NCI-H345 treated with DMSO at 0.1 percent for 48 hours (cell line): ENCODE measurements around the gene TFCP2L1.
A peak's percentile ranks its signal among the peaks of the same experiment; 100 is the strongest.
"Not testable (repeated sequence)": the region's sequence is repeated elsewhere in the genome, so short reads cannot be mapped to it uniquely, and the experiment has no call there.

Source experiments
- DNase-seq: peaks from one replicate; lab custom pipeline; 2025; ENCODE audit not compliant: unreplicated experiment; lab: John Stamatoyannopoulos, UW

The TFCP2L1 gene

DNA sequence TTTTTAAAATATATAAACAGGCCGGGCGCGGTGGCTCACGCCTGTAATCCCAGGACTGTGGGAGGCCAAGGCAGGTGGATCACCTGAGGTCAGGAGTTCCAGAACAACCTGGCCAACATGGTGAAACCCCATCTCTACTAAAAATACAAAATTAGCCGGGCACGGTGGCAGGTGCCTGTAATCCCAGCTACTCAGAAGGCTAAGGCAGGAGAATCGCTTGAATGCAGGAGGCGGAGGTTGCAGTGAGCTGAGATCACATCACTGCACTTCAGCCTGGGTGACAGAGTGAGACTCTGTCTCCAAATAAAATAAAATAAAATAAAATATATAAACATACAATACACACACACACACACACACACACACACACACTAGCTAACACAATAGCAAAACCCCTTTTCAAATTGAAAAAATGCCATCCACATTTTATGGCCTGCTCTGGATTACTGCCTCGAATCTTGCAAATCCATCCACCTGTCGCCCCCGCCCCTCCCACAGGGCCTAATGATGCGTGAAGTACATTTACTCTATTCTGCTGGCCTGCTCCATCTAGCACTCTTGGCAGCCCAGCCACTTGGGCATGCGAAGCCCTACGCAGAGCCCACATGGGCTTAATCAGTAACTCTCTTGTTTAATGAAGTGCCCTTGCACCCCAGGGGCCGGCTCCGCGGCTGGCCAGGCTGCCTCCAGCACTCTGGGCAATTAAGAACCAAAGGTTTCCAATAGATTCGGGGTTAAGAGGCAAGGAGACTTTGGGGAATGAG is 57.4 kb downstream of the TFCP2L1 start:
- DNase-seq = peak; percentile 92

DNA sequence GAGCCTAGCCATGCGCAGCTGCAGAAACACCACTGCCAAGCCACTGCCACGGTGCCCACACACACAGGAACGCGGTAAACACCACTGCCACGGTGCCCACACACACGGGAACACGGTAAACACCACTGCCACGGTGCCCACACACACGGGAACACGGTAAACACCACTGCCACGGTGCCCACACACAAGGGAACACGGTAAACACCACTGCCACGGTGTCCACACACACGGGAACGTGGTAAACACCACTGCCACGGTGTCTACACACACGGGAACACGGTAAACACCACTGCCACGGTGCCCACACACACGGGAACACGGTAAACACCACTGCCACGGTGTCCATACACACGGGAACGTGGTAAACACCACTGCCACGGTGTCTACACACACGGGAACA is 59.3 kb downstream of the TFCP2L1 start:
- not testable (repeated sequence) for DNase-seq

- no peak for DNase-seq
Measured at GRCh38 chr2:121220995-121221394, 64.0 kb downstream of the TFCP2L1 start.

DNA sequence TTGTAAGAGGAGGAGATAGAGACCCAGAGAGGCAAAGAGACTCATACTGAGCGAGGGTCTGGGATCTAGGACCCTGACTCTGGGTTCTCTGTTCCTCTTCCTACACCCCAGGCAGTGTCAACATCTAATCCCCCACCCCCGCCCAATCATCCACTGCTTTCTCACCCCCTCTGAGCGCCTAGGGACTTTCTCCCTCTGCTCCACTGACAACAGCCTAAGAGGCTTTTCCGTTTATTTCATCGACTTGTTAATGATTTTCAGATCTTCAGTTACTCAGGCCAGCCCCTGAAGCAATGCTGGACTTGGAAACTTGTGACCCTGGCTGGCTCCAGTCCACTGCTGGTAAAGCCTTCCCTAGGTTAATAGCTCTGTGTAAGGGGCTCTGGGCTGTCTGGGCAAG is 65.1 kb downstream of the TFCP2L1 start:
- no peak for DNase-seq

DNA sequence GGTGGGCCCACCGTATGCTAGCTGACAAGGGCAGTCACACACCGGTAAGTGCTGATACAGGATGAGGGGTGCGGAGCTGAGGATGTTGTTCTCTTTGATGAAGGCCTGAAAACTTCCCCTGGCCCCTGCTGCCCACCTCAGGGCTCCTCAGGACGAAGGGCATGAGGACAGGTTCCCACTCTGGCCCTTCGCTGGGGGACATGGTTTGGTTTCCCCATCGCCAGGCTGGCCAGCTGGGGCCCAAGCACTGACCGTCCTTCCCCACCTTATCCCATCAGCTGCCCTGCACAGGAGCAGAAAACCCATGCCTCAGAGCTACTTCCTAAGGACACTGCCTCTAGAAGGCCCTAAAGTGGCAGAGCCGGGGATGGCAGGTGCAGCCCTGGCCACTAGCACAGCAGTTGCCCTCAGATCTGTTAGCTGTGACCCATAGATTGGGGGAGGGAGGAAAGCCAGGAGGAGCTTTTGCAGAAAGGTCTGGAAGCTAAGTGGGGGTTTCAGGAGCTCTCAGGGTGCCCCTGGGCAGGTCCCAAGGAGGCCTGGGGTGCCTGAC is 66.5 kb downstream of the TFCP2L1 start:
- DNase-seq = no peak

DNA sequence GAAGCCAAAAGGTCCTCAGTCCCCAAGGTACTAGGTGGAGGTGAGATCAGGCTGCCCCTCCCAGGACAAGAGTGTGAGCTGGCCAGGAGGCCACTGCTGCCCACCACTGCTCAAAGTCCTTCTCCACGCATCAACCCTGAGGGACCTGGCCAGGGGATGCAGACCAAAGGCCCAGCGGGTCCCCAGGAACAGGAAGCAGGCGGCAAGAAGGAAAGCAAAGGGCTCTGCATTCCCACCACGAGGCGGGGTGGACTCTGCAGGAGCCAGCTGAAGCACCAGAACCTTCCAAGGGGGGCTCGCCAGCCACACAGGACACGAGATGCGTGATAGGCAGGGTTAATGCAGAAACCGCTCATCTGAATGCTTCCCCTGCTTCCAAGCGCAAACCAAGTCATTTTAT is 67.4 kb downstream of the TFCP2L1 start:
- DNase-seq = no peak

- DNase-seq = no peak
Measured at GRCh38 chr2:121214296-121214695, 70.7 kb downstream of the TFCP2L1 start.

DNA sequence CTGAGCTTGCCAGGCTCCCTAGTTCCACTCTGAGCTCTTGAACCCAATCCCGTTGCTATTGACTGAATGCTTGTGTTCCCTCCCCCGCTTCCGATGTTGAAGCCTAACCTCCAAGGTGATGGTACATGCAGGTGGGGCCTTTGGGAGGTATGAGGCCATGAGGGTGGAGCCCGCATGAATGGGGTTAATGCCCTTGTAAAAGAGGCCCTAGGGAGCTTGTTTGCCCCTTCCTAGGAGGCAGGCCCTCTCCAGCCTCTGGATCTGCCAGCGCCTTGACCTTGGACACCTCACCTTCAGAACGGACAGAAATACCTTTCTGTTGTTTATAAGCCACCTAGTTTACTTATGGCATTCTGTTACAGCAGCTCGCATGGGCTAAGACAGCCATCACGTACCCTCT is 71.6 kb downstream of the TFCP2L1 start:
- no peak for DNase-seq

DNA sequence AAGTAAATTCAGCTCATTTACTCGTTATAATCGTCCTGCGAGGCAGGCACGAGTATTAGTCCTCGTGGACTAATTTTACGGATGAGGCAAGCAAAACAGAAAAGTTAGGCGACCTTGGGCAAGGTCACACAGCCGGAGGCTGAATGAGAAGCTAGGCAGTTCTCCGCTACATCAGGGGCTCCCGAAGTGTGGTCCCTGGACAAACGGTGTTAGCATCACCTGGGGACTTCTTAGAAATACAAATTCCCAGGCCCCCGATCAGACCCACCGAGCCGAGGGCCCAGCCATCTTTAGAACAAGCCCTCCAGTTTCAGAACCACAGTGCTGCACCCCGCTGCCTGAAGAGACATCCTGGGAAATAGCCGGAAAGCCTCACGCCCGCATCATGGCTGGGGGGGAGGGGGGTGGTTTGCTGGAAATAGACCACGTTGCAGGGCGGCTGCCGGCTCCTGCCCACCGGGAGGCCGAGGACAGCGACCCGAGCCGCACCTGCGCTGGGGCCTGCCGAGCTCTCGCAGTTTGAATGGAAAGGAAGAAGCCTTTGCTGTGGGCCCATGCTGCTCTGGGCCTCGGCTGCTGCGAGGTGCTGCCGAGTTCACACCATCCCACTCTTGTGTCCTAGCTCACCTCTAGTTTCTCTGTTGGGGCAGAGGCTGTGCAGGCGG is 72.2 kb downstream of the TFCP2L1 start:
- DNase-seq = no peak

- no peak for DNase-seq
Measured at GRCh38 chr2:121211689-121212151, 73.3 kb downstream of the TFCP2L1 start.

- no peak for DNase-seq
Measured at GRCh38 chr2:121211251-121211650, 73.8 kb downstream of the TFCP2L1 start.

- DNase-seq = no peak
Measured at GRCh38 chr2:121210691-121211090, 74.3 kb downstream of the TFCP2L1 start.

GRCh38 chr2:121209014-121209610 is 75.9 kb downstream of the TFCP2L1 start:
- no peak for DNase-seq

DNA sequence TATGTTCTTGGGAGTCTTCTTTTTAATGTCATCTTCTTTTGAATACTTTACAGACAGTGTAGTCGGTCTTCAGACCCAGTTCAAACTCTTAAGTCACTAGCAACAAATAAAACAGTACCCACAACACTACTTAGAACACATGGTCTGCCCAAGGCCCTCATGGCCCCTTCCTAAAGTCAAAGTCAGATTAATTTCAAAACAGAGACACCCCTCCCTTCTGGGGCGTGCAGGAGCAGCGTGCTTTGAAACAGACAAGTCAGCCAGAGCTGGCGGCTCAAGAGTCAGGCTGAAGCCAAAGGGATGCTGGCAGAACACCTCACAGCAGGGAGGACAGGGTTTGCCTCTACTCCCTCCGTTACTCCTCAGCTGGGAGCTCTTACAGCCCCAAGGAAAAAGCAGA is 77.5 kb downstream of the TFCP2L1 start:
- DNase-seq = no peak

GRCh38 chr2:121205321-121205942 is 79.6 kb downstream of the TFCP2L1 start:
- no peak for DNase-seq

DNA sequence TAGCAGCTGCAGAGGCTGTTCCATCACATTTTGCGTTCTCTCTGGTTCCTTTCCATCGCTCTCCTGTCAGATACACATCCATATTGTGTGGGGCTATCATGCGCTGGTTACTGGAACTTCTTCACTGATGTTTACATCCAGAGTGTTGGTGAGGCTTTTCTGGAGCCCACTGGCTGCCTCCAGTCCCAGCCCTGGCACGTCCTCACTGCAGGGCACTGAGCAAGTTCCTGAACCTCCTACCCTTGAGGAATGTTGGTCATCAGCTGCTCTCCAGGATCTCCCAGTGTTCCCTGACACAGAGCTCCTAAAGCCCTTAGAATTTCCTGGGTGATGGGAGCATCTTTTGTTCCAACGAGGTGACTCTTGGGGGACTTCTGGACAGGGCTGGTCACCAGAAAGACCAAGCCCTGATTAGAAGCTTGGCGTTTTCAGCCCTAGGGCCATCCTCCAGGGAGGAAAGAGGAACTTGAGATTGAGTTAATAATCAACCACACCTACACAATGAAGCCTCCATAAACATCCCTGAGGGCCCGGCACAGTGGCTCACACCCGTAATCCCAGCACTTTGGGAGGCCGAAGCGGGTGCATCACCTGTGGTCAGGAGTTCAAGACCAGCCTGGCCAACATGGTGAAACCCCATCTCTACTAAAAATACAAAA is 81.3 kb downstream of the TFCP2L1 start:
- DNase-seq = no peak

- DNase-seq = peak; percentile 13
Measured at GRCh38 chr2:121202541-121203310, 82.3 kb downstream of the TFCP2L1 start.

GRCh38 chr2:121201796-121202195 is 83.2 kb downstream of the TFCP2L1 start:
- no peak for DNase-seq

DNA sequence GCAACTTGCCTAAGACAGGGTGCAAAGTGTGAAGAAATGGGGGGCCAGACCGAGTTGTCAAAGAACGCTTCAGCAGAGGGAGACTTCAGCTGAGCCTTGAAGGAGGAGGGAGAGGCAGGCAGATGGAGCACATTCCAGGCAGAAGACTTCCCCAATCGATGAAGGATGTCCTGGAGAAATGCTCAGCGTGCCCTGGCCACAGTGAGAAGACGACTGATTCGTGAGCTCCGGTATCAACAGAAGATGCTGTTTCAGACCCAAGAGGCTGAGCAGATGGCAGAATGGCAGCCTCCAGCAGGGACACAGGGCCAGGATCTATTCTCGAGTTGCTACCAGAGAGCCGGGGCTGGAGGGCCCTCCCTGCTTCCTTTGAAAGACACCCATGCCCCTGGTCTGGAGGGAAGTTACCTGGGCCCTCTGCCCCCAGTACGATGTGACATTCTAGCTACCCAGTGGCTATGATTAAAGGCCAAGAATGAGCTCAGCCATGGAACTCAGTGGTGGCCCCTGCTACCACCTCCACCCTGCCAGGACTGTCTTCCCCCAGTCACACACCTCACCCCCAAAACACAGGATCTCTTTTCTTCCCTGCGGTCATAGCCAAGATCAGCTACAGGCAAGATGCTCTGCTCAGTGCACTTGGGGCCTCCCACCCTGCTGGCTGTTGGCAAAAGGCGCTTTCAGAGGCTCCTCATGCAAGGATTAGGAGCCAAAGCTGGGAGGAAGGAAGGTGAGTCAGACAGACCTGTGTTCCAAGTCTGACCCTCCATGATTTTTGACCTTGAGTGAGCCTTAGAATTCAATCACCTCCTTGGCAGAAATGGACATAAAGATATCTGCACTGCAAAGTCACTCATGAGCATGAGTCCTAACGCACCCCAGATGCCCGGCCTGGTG is 84.3 kb downstream of the TFCP2L1 start:
- no peak for DNase-seq
